K562 (cell line): ENCODE results near the gene ACBD4. TPM values are rescaled to one million over a fixed set of nuclear protein-coding genes. Genes with fewer than 3 reads are reported as not detected.

Experiments
- ATAC-seq: fragments of 200-7000 bp; cut with Tn5 transposase; 3 replicates; pipeline ENCODE4 v1.9.1; 2020; ENCODE audit warnings: moderate library complexity
- BruUV-seq: library from RNA; stranded (reverse); fragments of 400-500 nt; replicated peaks from 2 replicates; lab custom pipeline; 2021; lab: Mats Ljungman, UMichigan
- CTCF ChIA-PET: fragments of 300-600 bp; formaldehyde crosslinking; extraction: SDS; loops from one replicate; lab custom pipeline; 2021; ENCODE audit warnings: low intra/inter-chr PET ratio; lab: Yijun Ruan, JAX
- POLR2A ChIA-PET: fragments of 300-600, 350-650 bp; sonication (Branson Sonifier 250); formaldehyde crosslinking; extraction: SDS; loops from one replicate; lab custom pipeline; 2021; ENCODE audit warnings: antibody characterized with exemption, inconsistent platforms; lab: Yijun Ruan, JAX
- DNase-seq, 4 experiments: peaks; one replicate each; pipeline versions ENCODE4 v3.0.0 to v3.0.0-alpha.2; 2011 to 2018; ENCODE audit warnings: low spot score in 3 of 4, mixed read lengths in 3 of 4; ENCODE audit errors: extremely low read depth in 1 of 4
- FAIRE-seq: peaks from 2 replicates; lab custom pipeline; 2011; peaks lifted over from hg19 to GRCh38; lab: Jason Lieb, UNC
- H2AFZ ChIP-seq: 2 replicates; pipeline ENCODE4 v1.6.0; 2011; ENCODE audit warnings: low read depth, low read length, control low read depth, inconsistent platforms
- H3K27ac ChIP-seq: fragments of 200-600 bp; 3 replicates; pipeline ENCODE4 v1.8.0; 2011; ENCODE audit warnings: low read depth, mild to moderate bottlenecking, control low read depth, inconsistent platforms, low read length, moderate library complexity, mixed read lengths; ENCODE audit errors: extremely low read depth
- H3K27me3 ChIP-seq, 2 experiments: fragments of 300-600 bp in 1 of 2; 2 replicates in 1 of 2; 3 replicates in 1 of 2; pipeline versions ENCODE4 v1.6.0 to v1.8.0; 2011; ENCODE audit warnings: inconsistent platforms in 2 of 2, low read length in 2 of 2, mild to moderate bottlenecking in 1 of 2, mixed read lengths in 1 of 2, moderate library complexity in 1 of 2; ENCODE audit not compliant: control insufficient read depth in 2 of 2, insufficient read depth in 2 of 2
- H3K36me3 ChIP-seq: fragments of 300-600 bp; 3 replicates; pipeline ENCODE4 v1.8.0; 2011; ENCODE audit warnings: mild to moderate bottlenecking, low read length, inconsistent platforms; ENCODE audit not compliant: control insufficient read depth, insufficient read depth
- H3K4me1 ChIP-seq, 2 experiments: fragments of 200-600 bp in 1 of 2; replicated peaks in 1 of 2; 2 replicates in 1 of 2; 3 replicates in 1 of 2; pipeline versions ENCODE4 v1.5.1 to v1.8.0; 2011; ENCODE audit warnings: inconsistent platforms in 2 of 2, low read length in 2 of 2, mild to moderate bottlenecking in 1 of 2, mixed read lengths in 1 of 2, moderate library complexity in 1 of 2; ENCODE audit not compliant: control insufficient read depth in 2 of 2, insufficient read depth in 2 of 2
- H3K4me2 ChIP-seq: 2 replicates; pipeline ENCODE4 v1.6.1; 2011; ENCODE audit warnings: low read length, control low read depth, inconsistent platforms, mixed read lengths; ENCODE audit not compliant: insufficient read depth
- H3K4me3 ChIP-seq: fragments of 200-600 bp; sonication (generic), shearing (Covaris generic); 2 replicates; pipeline ENCODE4 v1.5.1; 2016; ENCODE audit warnings: control low read depth, inconsistent platforms
- H3K79me2 ChIP-seq: fragments of 200-600 bp; 3 replicates; pipeline ENCODE4 v1.8.0; 2011; ENCODE audit warnings: low read length, inconsistent platforms; ENCODE audit not compliant: control insufficient read depth, insufficient read depth
- H3K9ac ChIP-seq, 2 experiments: 2 replicates each; pipeline versions ENCODE4 v1.6.0 to v1.6.1; 2011; ENCODE audit warnings: low read depth in 2 of 2, low read length in 2 of 2, control low read depth in 1 of 2, inconsistent platforms in 1 of 2, mild to moderate bottlenecking in 1 of 2, mixed read lengths in 1 of 2; ENCODE audit not compliant: insufficient read depth in 1 of 2
- H3K9me1 ChIP-seq: one replicate; pipeline ENCODE4 v1.6.0; 2011; ENCODE audit warnings: inconsistent platforms, mild to moderate bottlenecking, low read length, moderate library complexity; ENCODE audit not compliant: control insufficient read depth, insufficient read depth
- H3K9me3 ChIP-seq: replicated peaks from 2 replicates; pipeline ENCODE4 v1.5.1; 2011; ENCODE audit warnings: low read depth, low read length, inconsistent platforms; ENCODE audit not compliant: control insufficient read depth, insufficient read depth
- H4K20me1 ChIP-seq: replicated peaks from 2 replicates; pipeline ENCODE4 v1.6.1; 2011; ENCODE audit warnings: low read length, inconsistent platforms, mixed read lengths; ENCODE audit not compliant: control insufficient read depth, insufficient read depth
- ATF1 ChIP-seq, 2 experiments: fragments of 450-650 bp in 1 of 2; IDR thresholded peaks; 2 replicates each; pipeline ENCODE4 v1.6.1; 2016; ENCODE audit warnings: missing compliant biosample characterization in 1 of 2, missing genetic modification characterization in 1 of 2
- FIP1L1 ChIP-seq: fragments of 200-400 bp; formaldehyde crosslinking; IDR thresholded peaks from 2 replicates; pipeline ENCODE4 v1.6.1; 2018; ENCODE audit warnings: mild to moderate bottlenecking, low read depth, low read length; ENCODE audit not compliant: poor library complexity, severe bottlenecking
- HMGXB4 ChIP-seq: sonication (generic); formaldehyde crosslinking; IDR thresholded peaks from 2 replicates; pipeline ENCODE4 v1.8.1; 2023; ENCODE audit warnings: mild to moderate bottlenecking, missing genetic modification reagents
- MEIS2 ChIP-seq: fragments of 450-650 bp; IDR thresholded peaks from 2 replicates; pipeline ENCODE4 v1.6.1; 2014; ENCODE audit warnings: mild to moderate bottlenecking; ENCODE audit not compliant: partially characterized antibody
- MXI1 ChIP-seq: IDR thresholded peaks from 2 replicates; pipeline ENCODE4 v1.6.1; 2011; ENCODE audit warnings: low read depth, mild to moderate bottlenecking, improper control_type of control experiment, low read length
- PBX2 ChIP-seq, 2 experiments: IDR thresholded peaks in 1 of 2; conservative IDR thresholded peaks in 1 of 2; 2 replicates each; pipeline ENCODE4 v1.6.1; 2016; ENCODE audit warnings: low read depth in 2 of 2, mild to moderate bottlenecking in 1 of 2, missing compliant biosample characterization in 1 of 2, missing genetic modification characterization in 1 of 2, moderate library complexity in 1 of 2
- PHTF2 ChIP-seq: fragments of 250-450 bp; sonication (Bioruptor Pico); IDR thresholded peaks from 2 replicates; pipeline ENCODE4 v1.5.0; 2021; ENCODE audit warnings: mild to moderate bottlenecking
- PKNOX1 ChIP-seq: fragments of 450-650 bp; IDR thresholded peaks from 2 replicates; pipeline ENCODE4 v1.6.1; 2016
- RB1 ChIP-seq: fragments of 450-650 bp; IDR thresholded peaks from 2 replicates; pipeline ENCODE4 v1.6.1; 2017; ENCODE audit warnings: low read depth, mild to moderate bottlenecking
- SMARCB1 ChIP-seq: IDR thresholded peaks from 2 replicates; pipeline ENCODE4 v1.6.1; 2011; ENCODE audit warnings: improper control_type of control experiment, low read depth; ENCODE audit not compliant: insufficient read length
- TOE1 ChIP-seq, 2 experiments: fragments of 450-650 bp in 1 of 2; sonication (generic) in 1 of 2; formaldehyde crosslinking in 1 of 2; IDR thresholded peaks; 2 replicates each; pipeline versions ENCODE4 v1.7.1 to v1.8.0; 2016 to 2022; ENCODE audit warnings: borderline replicate concordance in 2 of 2, mild to moderate bottlenecking in 2 of 2, antibody characterized with exemption in 1 of 2, inconsistent platforms in 1 of 2, low read depth in 1 of 2, missing genetic modification reagents in 1 of 2, moderate library complexity in 1 of 2
- ZNF75A ChIP-seq: fragments of 450-650 bp; formaldehyde crosslinking; IDR thresholded peaks from 2 replicates; pipeline ENCODE4 v1.4.0; 2020; ENCODE audit warnings: mild to moderate bottlenecking
- WGBS: fragments of 100-300 bp; shearing (Covaris generic); methylation state at CpG from one replicate; pipeline ENCODE4 v1.1.6; 2016; ENCODE audit warnings: low coverage, mixed read lengths; ENCODE audit not compliant: insufficient coverage; ENCODE audit errors: missing lambda C conversion rate; 5-methylcytosine and 5-hydroxymethylcytosine counted together
- in situ Hi-C: fragments of 300-500 bp; cut with MboI; formaldehyde crosslinking; loops from 4 replicates; pipeline ENCODE4 v1.15.0; 2018; ENCODE audit warnings: inconsistent platforms, mixed read lengths
- intact Hi-C: fragments of 100-400 bp; cut with micrococcal nuclease; formaldehyde crosslinking; loops from 2 replicates; pipeline ENCODE4 v1.14.2; 2022
- polyA plus RNA-seq, 8 experiments: library from polyadenylated mRNA; depleted of rRNA in 4 of 8; stranded (reverse) in 5 of 8; unstranded in 3 of 8; fragments of >200 nt; fragmentation: Nextera tagmentation in 2 of 8; fragmentation: Illumina TruSeq in 1 of 8; extraction: Ambion mirVana in 2 of 8; extraction: Trizol in 1 of 8; gene quantifications; 2 replicates each; pipeline versions ENCODE4 v1.2.1 to v1.2.3, GENCODE V29; 2011 to 2014; ENCODE audit warnings: inconsistent platforms in 1 of 8, missing spikeins in 1 of 8
- total RNA-seq, 7 experiments: library from RNA; depleted of rRNA in 6 of 7; stranded (reverse); fragments of >200 nt in 6 of 7; fragmentation: Illumina TruSeq in 2 of 7; extraction: Trizol in 2 of 7; gene quantifications; 2 replicates each; pipeline versions ENCODE4 v1.2.1 to v1.2.3, GENCODE V29; 2011 to 2021; ENCODE audit warnings: low replicate concordance in 1 of 7

The ACBD4 gene
- total and polyA plus RNA-seq, 9 of the 15 experiments (the other 6 are each of a cell fraction or from before 2014, with no cell fraction given) = 0.14 to 6.9 (median 4.6) TPM

- TF ChIP-seq RB1 (no peak), ZNF75A (CRISPR knock-in tag) (no peak), SMARCB1 (no peak), PHTF2 (CRISPR knock-in tag) (no peak)
These were observed 10.7 kb downstream of the ACBD4 start (continued) for GRCh38 chr17:45146166-45146565.

DNA sequence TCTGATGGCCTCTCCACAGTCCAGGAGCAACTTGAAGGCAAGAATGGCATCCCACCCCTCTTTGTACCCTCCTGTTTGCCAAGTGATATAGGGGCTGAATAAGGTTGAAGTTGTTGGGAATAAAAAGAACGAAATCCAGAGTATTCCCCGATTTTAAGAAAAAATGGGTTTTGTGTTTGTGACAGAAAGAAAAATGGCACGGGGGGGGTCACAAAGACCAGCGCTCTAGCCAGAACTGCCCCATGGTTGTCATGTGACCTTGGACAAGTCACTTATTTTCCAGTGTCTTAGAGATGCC is 11.1 kb downstream of the ACBD4 start:
- no peaks in the 10 kb centered on the region for H3K9me1 ChIP-seq
- H3K27me3 ChIP-seq = no peaks in the 10 kb centered on the region
- DNase-seq = peak in 1 of 4 experiments; percentile 41
- ATAC-seq = peak; percentile 3; the same call in 1 of the 3 replicates
- H3K9ac ChIP-seq = peak overlapping the region; percentile 96 to 99
- peaks cover 5% of the 10 kb centered on the region; the same call in 1 of the 2 replicates for H4K20me1 ChIP-seq
- 11% methylated on average over 4 of the region's 4 CpGs for WGBS
- CTCF ChIA-PET = no interaction called here
- peaks cover 35 to 52% of the 10 kb centered on the region in 2 experiments for H3K4me1 ChIP-seq
- peaks cover 3% of the 10 kb centered on the region; the same call in 1 of the 3 replicates for H3K36me3 ChIP-seq
- peak overlapping the region; percentile 97 for H3K27ac ChIP-seq
- POLR2A ChIA-PET = interaction anchor here (0.7 to 10.1 kb wide), 5 partner anchors 11 to 173 kb away, joined by 3 to 497 read pairs (median 6); partner anchors contain the start of genes ACBD4 and HEXIM2
- no TSS peak for BruUV-seq
- H3K4me3 ChIP-seq = peak overlapping the region; percentile 51; the same call in 1 of the 2 replicates
- peak; percentile 91 for FAIRE-seq
- H3K4me2 ChIP-seq = peak overlapping the region; percentile 88
- H2AFZ ChIP-seq = peak overlapping the region; percentile 90
- peaks cover 48% of the 10 kb centered on the region for H3K79me2 ChIP-seq
- no peaks in the 10 kb centered on the region for H3K9me3 ChIP-seq
- intact Hi-C loops = no loop called here
- in situ Hi-C loops = no loop called here
- TF ChIP-seq ATF1 (CRISPR knock-in tag; IDR thresholded peaks at IDR 0.05) (no peak), ATF1 (tag; IDR thresholded peaks at IDR 0.05) (peak; percentile 69), PBX2 (CRISPR knock-in tag; IDR thresholded peaks at IDR 0.05; ENCODE audit: low read depth) (no peak), PBX2 (tag; conservative IDR thresholded peaks at IDR 0.05; ENCODE audit: low read depth) (peak; percentile 63), FIP1L1 (no peak), MEIS2 (peak; percentile 83), TOE1 (IDR thresholded peaks at IDR 0.05; ENCODE audit: borderline replicate concordance) (peak; percentile 97), TOE1 (CRISPR knock-in tag; IDR thresholded peaks at IDR 0.05; ENCODE audit: borderline replicate concordance, low read depth) (no peak), PKNOX1 (peak; percentile 70), MXI1 (no peak), HMGXB4 (no peak; the same call in 1 of the 2 replicates)
